Measurements from ENCODE around the gene FASTKD1.
"Not testable (repeated sequence)": the region's sequence is repeated elsewhere in the genome, so short reads cannot be mapped to it uniquely, and the experiment has no call there.

Gene FASTKD1

GRCh38 chr2:169573160-169573973 is at the start of gene FASTKD1:
Gene FASTKD1, minus strand, starts transcription at chr2:169573865. Its CDS starts 1,836 bp downstream, at chr2:169572029.
- DNase-seq (ENCODE audit: low spot score): peak; percentile 72

- DNase-seq (ENCODE audit: low spot score): no peak
These were observed 49.6 kb upstream of the FASTKD1 start for GRCh38 chr2:169623235-169623634.

- DNase-seq (ENCODE audit: low spot score): no peak
These were observed 46.8 kb upstream of the FASTKD1 start for GRCh38 chr2:169620509-169620908.

GRCh38 chr2:169619946-169620345 is 46.3 kb upstream of the FASTKD1 start:
- DNase-seq (ENCODE audit: low spot score): no peak

- not testable (repeated sequence) for DNase-seq (ENCODE audit: low spot score)
These were observed 42.3 kb upstream of the FASTKD1 start for GRCh38 chr2:169615982-169616381.

- peak; percentile 40 for DNase-seq (ENCODE audit: low spot score)
These were observed 40.2 kb upstream of the FASTKD1 start for GRCh38 chr2:169613876-169614275.

GRCh38 chr2:169609264-169609663 is 35.6 kb upstream of the FASTKD1 start:
- no peak for DNase-seq (ENCODE audit: low spot score)

- no peak for DNase-seq (ENCODE audit: low spot score)
These were observed 25.9 kb upstream of the FASTKD1 start for GRCh38 chr2:169599568-169599967.

GRCh38 chr2:169598982-169599381 is 25.3 kb upstream of the FASTKD1 start:
- DNase-seq (ENCODE audit: low spot score): no peak

GRCh38 chr2:169596546-169596945 is 22.9 kb upstream of the FASTKD1 start:
- DNase-seq (ENCODE audit: low spot score): not testable (repeated sequence)

GRCh38 chr2:169590804-169591203 is 17.1 kb upstream of the FASTKD1 start:
- no peak for DNase-seq (ENCODE audit: low spot score)

- no peak for DNase-seq (ENCODE audit: low spot score)
These were observed 12.0 kb upstream of the FASTKD1 start for GRCh38 chr2:169585673-169586072.

- peak; percentile 89 for DNase-seq (ENCODE audit: low spot score)
These were observed 10.6 kb upstream of the FASTKD1 start, which contains the start of gene PPIG for GRCh38 chr2:169584005-169584877. Gene PPIG, plus strand, starts transcription at chr2:169584351. Its CDS starts 19,691 bp downstream, at chr2:169604042.

- no peak for DNase-seq (ENCODE audit: low spot score)
These were observed 9.9 kb upstream of the FASTKD1 start for GRCh38 chr2:169583518-169583917.

- not testable (repeated sequence) for DNase-seq (ENCODE audit: low spot score)
These were observed 9.0 kb upstream of the FASTKD1 start for GRCh38 chr2:169582552-169583266.

- no peak for DNase-seq (ENCODE audit: low spot score)
These were observed 5.4 kb upstream of the FASTKD1 start for GRCh38 chr2:169579044-169579443.

- not testable (repeated sequence) for DNase-seq (ENCODE audit: low spot score)
These were observed 1.6 kb upstream of the FASTKD1 start for GRCh38 chr2:169575264-169575663.

- not testable (repeated sequence) for DNase-seq (ENCODE audit: low spot score)
These were observed 874 bp upstream of the FASTKD1 start for GRCh38 chr2:169574539-169574938.

- no peak for DNase-seq (ENCODE audit: low spot score)
These were observed 272 bp upstream of the FASTKD1 start for GRCh38 chr2:169573974-169574299.

- no peak for DNase-seq (ENCODE audit: low spot score)
These were observed 875 bp downstream of the FASTKD1 start for GRCh38 chr2:169572821-169573159.

- DNase-seq (ENCODE audit: low spot score): no peak
These were observed 1.5 kb downstream of the FASTKD1 start for GRCh38 chr2:169572189-169572588.

- no peak for DNase-seq (ENCODE audit: low spot score)
These were observed 2.1 kb downstream of the FASTKD1 start for GRCh38 chr2:169571571-169571970.

Measured in COLO829 (cell line).